Measurements from ENCODE around the gene WDR27. TPM values are rescaled to one million over a fixed set of nuclear protein-coding genes. Genes with fewer than 3 reads are reported as not detected.

Gene WDR27
- total and polyA plus RNA-seq, 10 of the 15 experiments (the other 5 are each of a cell fraction or from before 2014, with no cell fraction given): 1.9 to 33.2 (median 19.0) TPM

- TF ChIP-seq, protein P1, sequence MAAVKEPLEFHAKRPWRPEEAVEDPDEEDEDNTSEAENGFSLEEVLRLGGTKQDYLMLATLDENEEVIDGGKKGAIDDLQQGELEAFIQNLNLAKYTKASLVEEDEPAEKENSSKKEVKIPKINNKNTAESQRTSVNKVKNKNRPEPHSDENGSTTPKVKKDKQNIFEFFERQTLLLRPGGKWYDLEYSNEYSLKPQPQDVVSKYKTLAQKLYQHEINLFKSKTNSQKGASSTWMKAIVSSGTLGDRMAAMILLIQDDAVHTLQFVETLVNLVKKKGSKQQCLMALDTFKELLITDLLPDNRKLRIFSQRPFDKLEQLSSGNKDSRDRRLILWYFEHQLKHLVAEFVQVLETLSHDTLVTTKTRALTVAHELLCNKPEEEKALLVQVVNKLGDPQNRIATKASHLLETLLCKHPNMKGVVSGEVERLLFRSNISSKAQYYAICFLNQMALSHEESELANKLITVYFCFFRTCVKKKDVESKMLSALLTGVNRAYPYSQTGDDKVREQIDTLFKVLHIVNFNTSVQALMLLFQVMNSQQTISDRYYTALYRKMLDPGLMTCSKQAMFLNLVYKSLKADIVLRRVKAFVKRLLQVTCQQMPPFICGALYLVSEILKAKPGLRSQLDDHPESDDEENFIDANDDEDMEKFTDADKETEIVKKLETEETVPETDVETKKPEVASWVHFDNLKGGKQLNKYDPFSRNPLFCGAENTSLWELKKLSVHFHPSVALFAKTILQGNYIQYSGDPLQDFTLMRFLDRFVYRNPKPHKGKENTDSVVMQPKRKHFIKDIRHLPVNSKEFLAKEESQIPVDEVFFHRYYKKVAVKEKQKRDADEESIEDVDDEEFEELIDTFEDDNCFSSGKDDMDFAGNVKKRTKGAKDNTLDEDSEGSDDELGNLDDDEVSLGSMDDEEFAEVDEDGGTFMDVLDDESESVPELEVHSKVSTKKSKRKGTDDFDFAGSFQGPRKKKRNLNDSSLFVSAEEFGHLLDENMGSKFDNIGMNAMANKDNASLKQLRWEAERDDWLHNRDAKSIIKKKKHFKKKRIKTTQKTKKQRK (IDR thresholded peaks at IDR 0.05; ENCODE audit: low read depth, low read length): no peak
- TF ChIP-seq RUNX3 (IDR thresholded peaks at IDR 0.05; ENCODE audit: low read length) (peak; percentile 98), MEF2A (IDR thresholded peaks at IDR 0.05; ENCODE audit: insufficient read depth, low read depth, low read length) (peak; percentile 47; the same call in 1 of the 2 replicates), SMC3 (IDR thresholded peaks at IDR 0.05; ENCODE audit: borderline replicate concordance, low read length) (no peak), FOXM1 (IDR thresholded peaks at IDR 0.05; ENCODE audit: low read depth, low read length) (peak; percentile 64), TCF12 (IDR thresholded peaks at IDR 0.05; ENCODE audit: low read depth, low read length) (0 out of 2 replicates have a peak, but pooled peaks have one; percentile 18), ATF7 (IDR thresholded peaks at IDR 0.05; ENCODE audit: low read depth) (peak; percentile 36; the same call in 1 of the 2 replicates), NFIC (IDR thresholded peaks at IDR 0.05; ENCODE audit: low read depth, low read length) (peak; percentile 53), CREM (IDR thresholded peaks at IDR 0.05; ENCODE audit: low read depth) (peak; percentile 69), MYB (IDR thresholded peaks at IDR 0.05; ENCODE audit: borderline replicate concordance, low read depth, low read length) (peak; percentile 65; the same call in 1 of the 2 replicates), ESRRA (IDR thresholded peaks at IDR 0.05; ENCODE audit: low read length) (no peak), NR2C2 (IDR thresholded peaks at IDR 0.05; ENCODE audit: borderline replicate concordance, control insufficient read depth, insufficient read length, low read depth) (no peak), TCF3 (IDR thresholded peaks at IDR 0.05; ENCODE audit: borderline replicate concordance, insufficient read depth, low read depth, low read length) (0 out of 2 replicates have a peak, but pooled peaks have one; percentile 48), ETV6 (conservative IDR thresholded peaks at IDR 0.05 in 1 of 2, IDR thresholded peaks at IDR 0.05 in 1 of 2; ENCODE audit: borderline replicate concordance in 1 of 2, low read depth in 1 of 2) (peak in 1 of 2 experiments; percentile 35; a peak in 1 of 4 replicates), TCF7 (IDR thresholded peaks at IDR 0.05; ENCODE audit: borderline replicate concordance) (peak; percentile 40; the same call in 1 of the 2 replicates), PAX5 (IDR thresholded peaks at IDR 0.05; ENCODE audit: borderline replicate concordance, low read depth, low read length) (peak; percentile 69; the same call in 1 of the 2 replicates), MTA2 (IDR thresholded peaks at IDR 0.05; ENCODE audit: low read depth) (peak; percentile 59), BHLHE40 (IDR thresholded peaks at IDR 0.05; ENCODE audit: borderline replicate concordance in 1 of 2, low read depth in 2 of 2, low read length in 1 of 2) (peak; percentile 71 to 80; a peak in 3 of 4 replicates), BCL11A (IDR thresholded peaks at IDR 0.05; ENCODE audit: low read depth, low read length) (peak; percentile 48; the same call in 1 of the 2 replicates)
- TF ChIP-seq, protein P2, sequence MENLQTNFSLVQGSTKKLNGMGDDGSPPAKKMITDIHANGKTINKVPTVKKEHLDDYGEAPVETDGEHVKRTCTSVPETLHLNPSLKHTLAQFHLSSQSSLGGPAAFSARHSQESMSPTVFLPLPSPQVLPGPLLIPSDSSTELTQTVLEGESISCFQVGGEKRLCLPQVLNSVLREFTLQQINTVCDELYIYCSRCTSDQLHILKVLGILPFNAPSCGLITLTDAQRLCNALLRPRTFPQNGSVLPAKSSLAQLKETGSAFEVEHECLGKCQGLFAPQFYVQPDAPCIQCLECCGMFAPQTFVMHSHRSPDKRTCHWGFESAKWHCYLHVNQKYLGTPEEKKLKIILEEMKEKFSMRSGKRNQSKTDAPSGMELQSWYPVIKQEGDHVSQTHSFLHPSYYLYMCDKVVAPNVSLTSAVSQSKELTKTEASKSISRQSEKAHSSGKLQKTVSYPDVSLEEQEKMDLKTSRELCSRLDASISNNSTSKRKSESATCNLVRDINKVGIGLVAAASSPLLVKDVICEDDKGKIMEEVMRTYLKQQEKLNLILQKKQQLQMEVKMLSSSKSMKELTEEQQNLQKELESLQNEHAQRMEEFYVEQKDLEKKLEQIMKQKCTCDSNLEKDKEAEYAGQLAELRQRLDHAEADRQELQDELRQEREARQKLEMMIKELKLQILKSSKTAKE (IDR thresholded peaks at IDR 0.05; ENCODE audit: low read depth, poor library complexity, severe bottlenecking): peak; percentile 18
These were observed 144.9 kb downstream of the WDR27 start (continued) for GRCh38 chr6:169556758-169557548.
